ENCODE results near the gene TMX1. TPM values are rescaled to one million over a fixed set of nuclear protein-coding genes. Genes with fewer than 3 reads are reported as not detected.

Gene TMX1
- total and polyA plus RNA-seq, 11 donors = 3.2 to 18.6 (median 8.9) TPM

GRCh38 chr14:51258788-51259187 lies 18.7 kb downstream of the TMX1 start:
- no peaks in the 10 kb centered on the region for H3K4me1 ChIP-seq
- intact Hi-C loops (cut with DNase I) = no loop called here
- peaks cover 0 to 47% (median 40%) of the 10 kb centered on the region in 9 donors for H3K36me3 ChIP-seq
- ATAC-seq = no peak
- no peak overlapping the region for H3K4me3 ChIP-seq
- no peak for TF ChIP-seq POLR2A (IDR thresholded peaks at IDR 0.05)
- no peak for TF ChIP-seq CTCF (IDR thresholded peaks at IDR 0.05)
- DNase-seq = no peak
- H3K9me3 ChIP-seq = peaks cover 0 to 10% (median 0%) of the 10 kb centered on the region in 12 donors
- H3K27me3 ChIP-seq = no peaks in the 10 kb centered on the region
- no peak overlapping the region for H3K27ac ChIP-seq

GRCh38 chr14:51260225-51260624 lies 20.2 kb downstream of the TMX1 start:
- 92 to 96% (median 95%) methylated on average over 3 of the region's 3 CpGs for WGBS, 4 donors
- Histone ChIP-seq H3K36me3 (peaks cover 0 to 34% (median 25%) of the 10 kb centered on the region in 9 donors), H3K4me3 (no peak overlapping the region), H3K27me3 (no peaks in the 10 kb centered on the region), H3K4me1 (no peaks in the 10 kb centered on the region), H3K9me3 (peaks cover 0 to 10% (median 0%) of the 10 kb centered on the region in 12 donors), H3K27ac (no peak overlapping the region)
- ATAC-seq (no peak), DNase-seq (no peak)
- intact Hi-C loops (cut with DNase I) = no loop called here
- no peak for TF ChIP-seq POLR2A (IDR thresholded peaks at IDR 0.05)
- no peak for TF ChIP-seq CTCF (IDR thresholded peaks at IDR 0.05)

GRCh38 chr14:51261151-51261550 lies 21.1 kb downstream of the TMX1 start:
- Histone ChIP-seq H3K4me1 (no peaks in the 10 kb centered on the region), H3K4me3 (no peak overlapping the region), H3K9me3 (peaks cover 0 to 10% (median 0%) of the 10 kb centered on the region in 12 donors), H3K27ac (no peak overlapping the region), H3K36me3 (peaks cover 0 to 26% (median 16%) of the 10 kb centered on the region in 9 donors), H3K27me3 (no peaks in the 10 kb centered on the region)
- WGBS, 4 donors = 85 to 97% (median 93%) methylated on average over 2 of the region's 2 CpGs
- DNase-seq (no peak), ATAC-seq (no peak)
- TF ChIP-seq CTCF (IDR thresholded peaks at IDR 0.05) (no peak), POLR2A (IDR thresholded peaks at IDR 0.05) (no peak)
- intact Hi-C loops (cut with DNase I) = no loop called here

- Histone ChIP-seq H3K27ac (no peak overlapping the region), H3K4me3 (no peak overlapping the region), H3K36me3 (peaks cover 0 to 10% (median 5%) of the 10 kb centered on the region in 9 donors), H3K9me3 (peaks cover 0 to 10% (median 0%) of the 10 kb centered on the region in 12 donors), H3K27me3 (no peaks in the 10 kb centered on the region), H3K4me1 (no peaks in the 10 kb centered on the region)
- 88 to 93% (median 91%) methylated on average over 2 of the region's 2 CpGs for WGBS, 4 donors
- TF ChIP-seq POLR2A (IDR thresholded peaks at IDR 0.05) (no peak), CTCF (IDR thresholded peaks at IDR 0.05) (no peak)
- intact Hi-C loops (cut with DNase I) = no loop called here
- DNase-seq (no peak), ATAC-seq (no peak)
Measured at GRCh38 chr14:51262868-51263267, 22.8 kb downstream of the TMX1 start.

Data from heart left ventricle (tissue), 16 donors.